ENCODE data around the gene CRB1. TPM values are rescaled to one million over a fixed set of nuclear protein-coding genes. Genes with fewer than 3 reads are reported as not detected.

The CRB1 gene
- total RNA-seq, 1 experiment from 2014 or later, result not detected

- Histone ChIP-seq H3K23me2 (ENCODE audit: insufficient read length, low read depth, low read length, poor library complexity, severe bottlenecking) (no peaks in the 10 kb centered on the region), H2AFZ (ENCODE audit: low read length) (no peak overlapping the region), H4K20me1 (ENCODE audit: control insufficient read depth, insufficient read depth, insufficient read length) (no peaks in the 10 kb centered on the region), H3K79me1 (ENCODE audit: insufficient read depth, low read depth, low read length, poor library complexity, severe bottlenecking) (no peaks in the 10 kb centered on the region), H3K27ac (ENCODE audit: insufficient read length, low read depth, low read length) (no peak overlapping the region), H3K23ac (ENCODE audit: insufficient read length, low read depth, low read length) (no peak overlapping the region), H3K27me3 (ENCODE audit: insufficient read depth, low read length) (no peaks in the 10 kb centered on the region), H4K5ac (ENCODE audit: insufficient read length, low read depth, low read length) (no peak overlapping the region), H3K56ac (ENCODE audit: insufficient read length, low read depth, low read length) (no peak overlapping the region), H2AK5ac (ENCODE audit: insufficient read length, low read length) (no peak overlapping the region), H2BK5ac (ENCODE audit: insufficient read length, low read length) (no peak overlapping the region), H3K79me2 (ENCODE audit: insufficient read depth, low read length) (no peaks in the 10 kb centered on the region), H3K18ac (ENCODE audit: insufficient read length, low read depth, low read length) (no peak overlapping the region), H3K4ac (ENCODE audit: low read depth, low read length) (no peak overlapping the region), H3K4me1 (ENCODE audit: insufficient read depth, low read length) (no peaks in the 10 kb centered on the region), H2BK12ac (ENCODE audit: insufficient read length, low read depth, low read length) (no peak overlapping the region), H3T11ph (ENCODE audit: low read length) (no peak overlapping the region), H3K14ac (ENCODE audit: insufficient read depth, low read length) (no peak overlapping the region), H2BK15ac (ENCODE audit: low read depth, low read length) (no peak overlapping the region), H3K9ac (ENCODE audit: extremely low read depth, insufficient read length, low read length) (no peak overlapping the region), H4K91ac (ENCODE audit: insufficient read length, low read depth, low read length) (no peak overlapping the region), H2BK120ac (ENCODE audit: low read depth, low read length, poor library complexity, severe bottlenecking) (no peak overlapping the region), H2BK20ac (ENCODE audit: low read depth, low read length, poor library complexity, severe bottlenecking) (no peak overlapping the region), H4K8ac (replicated peaks; ENCODE audit: insufficient read length, low read depth, low read length) (no peak overlapping the region), H3K4me2 (ENCODE audit: insufficient read depth, insufficient read length, low read length) (no peak overlapping the region), H3K9me3 (ENCODE audit: control insufficient read depth, low read depth, low read length) (no peaks in the 10 kb centered on the region)
- Mint-ChIP-seq H3K9me3 (no peaks in the 10 kb centered on the region), H3K36me3 (ENCODE audit: insufficient read depth in 1 of 3, low read depth in 3 of 3) (no peaks in the 10 kb centered on the region), H3K4me1 (peaks cover 0 to 3% of the 10 kb centered on the region in 2 experiments; a peak in 1 of 4 replicates), H3K4me3 (no peak overlapping the region), H3K27me3 (ENCODE audit: low read depth) (no peaks in the 10 kb centered on the region; the same call in 1 of the 2 replicates), H3K27ac (no peak overlapping the region)
- no peak for DNase-seq
- TF ChIP-seq CTCF (conservative IDR thresholded peaks at IDR 0.05), result no peak
- WGBS (ENCODE audit: extremely low coverage, insufficient read length, low lambda C conversion rate), result no CpG with 5 or more reads among the region's 1 CpG
Observed at GRCh38 chr1:197247465-197247864, 20.6 kb upstream of the CRB1 start.
